ENCODE measurements around the gene TFR2.

TFR2 gene

GRCh38 chr7:100681491-100682227 is 40.3 kb upstream of the TFR2 start:
- TF ChIP-seq POLR2AphosphoS5 (IDR thresholded peaks at IDR 0.05; ENCODE audit: low read depth, low read length): peak; percentile 16; the same call in 1 of the 2 replicates
- no peak for TF ChIP-seq FOXP2 (optimal IDR thresholded peaks at IDR 0.05; ENCODE audit: borderline replicate concordance, extremely low read depth, extremely low read length, insufficient read depth)

- TF ChIP-seq FOXP2 (optimal IDR thresholded peaks at IDR 0.05; ENCODE audit: borderline replicate concordance, extremely low read depth, extremely low read length, insufficient read depth): no peak
- no peak for TF ChIP-seq POLR2AphosphoS5 (IDR thresholded peaks at IDR 0.05; ENCODE audit: low read depth, low read length)
- TF ChIP-seq TAF1 (IDR thresholded peaks at IDR 0.05; ENCODE audit: borderline replicate concordance, insufficient read depth, low read length): no peak
- TF ChIP-seq REST (IDR thresholded peaks at IDR 0.05; ENCODE audit: insufficient read depth in 1 of 2, low read depth in 2 of 2, low read length in 2 of 2): no peak
- TF ChIP-seq SIN3A (IDR thresholded peaks at IDR 0.05; ENCODE audit: borderline replicate concordance, insufficient read depth, low read length): no peak
Observed at GRCh38 chr7:100680576-100681271, 39.4 kb upstream of the TFR2 start.

GRCh38 chr7:100679927-100680575 is 38.7 kb upstream of the TFR2 start:
- no peak for TF ChIP-seq FOXP2 (optimal IDR thresholded peaks at IDR 0.05; ENCODE audit: borderline replicate concordance, extremely low read depth, extremely low read length, insufficient read depth)
- no peak for TF ChIP-seq SIN3A (IDR thresholded peaks at IDR 0.05; ENCODE audit: borderline replicate concordance, insufficient read depth, low read length)
- TF ChIP-seq TAF1 (IDR thresholded peaks at IDR 0.05; ENCODE audit: borderline replicate concordance, insufficient read depth, low read length): no peak
- TF ChIP-seq POLR2AphosphoS5 (IDR thresholded peaks at IDR 0.05; ENCODE audit: low read depth, low read length): peak; percentile 34
- no peak for TF ChIP-seq REST (IDR thresholded peaks at IDR 0.05; ENCODE audit: insufficient read depth in 1 of 2, low read depth in 2 of 2, low read length in 2 of 2)

- peak; percentile 27; the same call in 1 of the 2 replicates for TF ChIP-seq POLR2AphosphoS5 (IDR thresholded peaks at IDR 0.05; ENCODE audit: low read depth, low read length)
- no peak for TF ChIP-seq SIN3A (IDR thresholded peaks at IDR 0.05; ENCODE audit: borderline replicate concordance, insufficient read depth, low read length)
- no peak for TF ChIP-seq TAF1 (IDR thresholded peaks at IDR 0.05; ENCODE audit: borderline replicate concordance, insufficient read depth, low read length)
- TF ChIP-seq FOXP2 (optimal IDR thresholded peaks at IDR 0.05; ENCODE audit: borderline replicate concordance, extremely low read depth, extremely low read length, insufficient read depth): no peak
- no peak for TF ChIP-seq REST (IDR thresholded peaks at IDR 0.05; ENCODE audit: insufficient read depth in 1 of 2, low read depth in 2 of 2, low read length in 2 of 2)
Observed at GRCh38 chr7:100679129-100679926, 38.0 kb upstream of the TFR2 start.

Measured in PFSK-1 (cell line).